ENCODE data around the gene PDLIM1. TPM values are rescaled to one million over a fixed set of nuclear protein-coding genes. Genes with fewer than 3 reads are reported as not detected.

PDLIM1 gene
- total and polyA plus RNA-seq, 8 donors: 44.1 to 120 (median 55.9) TPM

GRCh38 chr10:95286707-95287106 is 4.1 kb downstream of the PDLIM1 start:
- no peak overlapping the region for H3K27ac ChIP-seq
- WGBS, 2 donors: 88 to 89% methylated on average over 1 of the region's 1 CpG
- no peaks in the 10 kb centered on the region for H3K27me3 ChIP-seq
- TF ChIP-seq CTCF (IDR thresholded peaks at IDR 0.05): no peak
- peaks cover 7 to 12% (median 12%) of the 10 kb centered on the region in 3 donors for H3K4me1 ChIP-seq
- ATAC-seq: no peak
- H3K4me3 ChIP-seq: no peak overlapping the region
- intact Hi-C loops (cut with DNase I): no loop called here
- FAIRE-seq: no peak
- H3K36me3 ChIP-seq: no peaks in the 10 kb centered on the region
- no peak for DNase-seq
- H3K9me3 ChIP-seq: no peaks in the 10 kb centered on the region

GRCh38 chr10:95285556-95285955 is 5.2 kb downstream of the PDLIM1 start:
- Histone ChIP-seq H3K4me1 (peaks cover 7 to 18% (median 12%) of the 10 kb centered on the region in 3 donors), H3K4me3 (no peak overlapping the region), H3K27me3 (no peaks in the 10 kb centered on the region), H3K27ac (no peak overlapping the region), H3K36me3 (no peaks in the 10 kb centered on the region), H3K9me3 (no peaks in the 10 kb centered on the region)
- DNase-seq (no peak), FAIRE-seq (no peak), ATAC-seq (no peak)
- no peak for TF ChIP-seq CTCF (IDR thresholded peaks at IDR 0.05)
- 84 to 89% methylated on average over 2 of the region's 2 CpGs for WGBS, 2 donors
- intact Hi-C loops (cut with DNase I): no loop called here

GRCh38 chr10:95284807-95285206 is 6.0 kb downstream of the PDLIM1 start:
- no peak for FAIRE-seq

GRCh38 chr10:95282107-95282506 is 8.7 kb downstream of the PDLIM1 start:
- ATAC-seq (no peak), FAIRE-seq (no peak), DNase-seq (no peak)
- 90 to 93% methylated on average over 3 of the region's 3 CpGs for WGBS, 2 donors
- no peak overlapping the region for H3K27ac ChIP-seq
- no peak for TF ChIP-seq CTCF (IDR thresholded peaks at IDR 0.05)
- H3K4me3 ChIP-seq: no peak overlapping the region
- no peaks in the 10 kb centered on the region for H3K36me3 ChIP-seq
- no peaks in the 10 kb centered on the region for H3K9me3 ChIP-seq
- no peaks in the 10 kb centered on the region for H3K27me3 ChIP-seq
- peaks cover 0 to 16% (median 0%) of the 10 kb centered on the region in 3 donors for H3K4me1 ChIP-seq
- intact Hi-C loops (cut with DNase I): no loop called here

More at GRCh38 chr10:95284807-95285206, 6.0 kb downstream of the PDLIM1 start:
- H3K4me3 ChIP-seq: no peak overlapping the region
- no peaks in the 10 kb centered on the region for H3K27me3 ChIP-seq
- ATAC-seq (no peak), DNase-seq (no peak)
- 87 to 88% methylated on average over 3 of the region's 3 CpGs for WGBS, 2 donors
- peaks cover 7 to 18% (median 12%) of the 10 kb centered on the region in 3 donors for H3K4me1 ChIP-seq
- intact Hi-C loops (cut with DNase I): no loop called here
- no peak overlapping the region for H3K27ac ChIP-seq
- no peak for TF ChIP-seq CTCF (IDR thresholded peaks at IDR 0.05)
- H3K9me3 ChIP-seq: no peaks in the 10 kb centered on the region
- no peaks in the 10 kb centered on the region for H3K36me3 ChIP-seq

- 92 to 95% methylated on average over 2 of the region's 2 CpGs for WGBS, 2 donors
- Histone ChIP-seq H3K4me3 (no peak overlapping the region), H3K36me3 (no peaks in the 10 kb centered on the region), H3K4me1 (peaks cover 0 to 22% (median 0%) of the 10 kb centered on the region in 3 donors), H3K27ac (no peak overlapping the region), H3K27me3 (no peaks in the 10 kb centered on the region), H3K9me3 (no peaks in the 10 kb centered on the region)
- no peak for FAIRE-seq
- no peak for DNase-seq
- no peak for TF ChIP-seq CTCF (IDR thresholded peaks at IDR 0.05)
- intact Hi-C loops (cut with DNase I): no loop called here
- no peak for ATAC-seq
Observed at GRCh38 chr10:95281206-95281605, 9.6 kb downstream of the PDLIM1 start.

Data from pancreas (tissue), 10 donors.